ENCODE data around the gene TMEM107.

DNA sequence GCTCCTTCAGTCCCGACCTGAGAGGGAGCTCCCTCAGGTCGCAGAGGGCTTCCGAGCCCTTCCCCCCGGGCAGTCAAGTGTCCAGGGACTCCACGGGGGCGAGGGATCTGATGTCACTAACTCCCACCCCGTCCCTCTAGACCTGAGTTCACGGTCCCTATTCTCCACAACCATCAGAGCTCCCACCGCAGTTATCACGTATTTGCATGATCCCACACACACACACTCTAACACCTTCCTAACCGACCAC is 20.3 kb downstream of the TMEM107 start:
- TF ChIP-seq, protein P1, sequence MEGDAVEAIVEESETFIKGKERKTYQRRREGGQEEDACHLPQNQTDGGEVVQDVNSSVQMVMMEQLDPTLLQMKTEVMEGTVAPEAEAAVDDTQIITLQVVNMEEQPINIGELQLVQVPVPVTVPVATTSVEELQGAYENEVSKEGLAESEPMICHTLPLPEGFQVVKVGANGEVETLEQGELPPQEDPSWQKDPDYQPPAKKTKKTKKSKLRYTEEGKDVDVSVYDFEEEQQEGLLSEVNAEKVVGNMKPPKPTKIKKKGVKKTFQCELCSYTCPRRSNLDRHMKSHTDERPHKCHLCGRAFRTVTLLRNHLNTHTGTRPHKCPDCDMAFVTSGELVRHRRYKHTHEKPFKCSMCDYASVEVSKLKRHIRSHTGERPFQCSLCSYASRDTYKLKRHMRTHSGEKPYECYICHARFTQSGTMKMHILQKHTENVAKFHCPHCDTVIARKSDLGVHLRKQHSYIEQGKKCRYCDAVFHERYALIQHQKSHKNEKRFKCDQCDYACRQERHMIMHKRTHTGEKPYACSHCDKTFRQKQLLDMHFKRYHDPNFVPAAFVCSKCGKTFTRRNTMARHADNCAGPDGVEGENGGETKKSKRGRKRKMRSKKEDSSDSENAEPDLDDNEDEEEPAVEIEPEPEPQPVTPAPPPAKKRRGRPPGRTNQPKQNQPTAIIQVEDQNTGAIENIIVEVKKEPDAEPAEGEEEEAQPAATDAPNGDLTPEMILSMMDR (conservative IDR thresholded peaks at IDR 0.05 in 1 of 2, IDR thresholded peaks at IDR 0.05 in 1 of 2; ENCODE audit: extremely low read depth in 1 of 2, insufficient read depth in 1 of 2, low read depth in 1 of 2, low read length in 2 of 2) = no peak
- no peak for TF ChIP-seq EZH2 (IDR thresholded peaks at IDR 0.05; ENCODE audit: borderline replicate concordance, low read length)

All from mammary epithelial cell (primary cell).